Measurements from ENCODE around the gene HSD17B12.
A peak's percentile ranks its signal among the peaks of the same experiment; 100 is the strongest.

The HSD17B12 gene

GRCh38 chr11:43735961-43736360, 55.4 kb downstream of the HSD17B12 start:
- TF ChIP-seq, protein P1, sequence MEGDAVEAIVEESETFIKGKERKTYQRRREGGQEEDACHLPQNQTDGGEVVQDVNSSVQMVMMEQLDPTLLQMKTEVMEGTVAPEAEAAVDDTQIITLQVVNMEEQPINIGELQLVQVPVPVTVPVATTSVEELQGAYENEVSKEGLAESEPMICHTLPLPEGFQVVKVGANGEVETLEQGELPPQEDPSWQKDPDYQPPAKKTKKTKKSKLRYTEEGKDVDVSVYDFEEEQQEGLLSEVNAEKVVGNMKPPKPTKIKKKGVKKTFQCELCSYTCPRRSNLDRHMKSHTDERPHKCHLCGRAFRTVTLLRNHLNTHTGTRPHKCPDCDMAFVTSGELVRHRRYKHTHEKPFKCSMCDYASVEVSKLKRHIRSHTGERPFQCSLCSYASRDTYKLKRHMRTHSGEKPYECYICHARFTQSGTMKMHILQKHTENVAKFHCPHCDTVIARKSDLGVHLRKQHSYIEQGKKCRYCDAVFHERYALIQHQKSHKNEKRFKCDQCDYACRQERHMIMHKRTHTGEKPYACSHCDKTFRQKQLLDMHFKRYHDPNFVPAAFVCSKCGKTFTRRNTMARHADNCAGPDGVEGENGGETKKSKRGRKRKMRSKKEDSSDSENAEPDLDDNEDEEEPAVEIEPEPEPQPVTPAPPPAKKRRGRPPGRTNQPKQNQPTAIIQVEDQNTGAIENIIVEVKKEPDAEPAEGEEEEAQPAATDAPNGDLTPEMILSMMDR (IDR thresholded peaks at IDR 0.05; ENCODE audit: low read depth, low read length), result peak; percentile 22
- peak; percentile 36 to 47 for DNase-seq (ENCODE audit: low read depth in 2 of 2)
- no peak overlapping the region for H3K4me3 ChIP-seq (replicated peaks in 1 of 2; ENCODE audit: low read depth in 2 of 2, low read length in 2 of 2)

GRCh38 chr11:43736502-43737200, 56.1 kb downstream of the HSD17B12 start:
- H3K4me3 ChIP-seq (replicated peaks in 1 of 2; ENCODE audit: low read depth in 2 of 2, low read length in 2 of 2), result no peak overlapping the region

GRCh38 chr11:43737201-43737590, 56.7 kb downstream of the HSD17B12 start:
- no peak for DNase-seq (ENCODE audit: low read depth in 2 of 2)
- TF ChIP-seq, protein P1 (IDR thresholded peaks at IDR 0.05; ENCODE audit: low read depth, low read length), result no peak
- no peak overlapping the region for H3K4me3 ChIP-seq (replicated peaks in 1 of 2; ENCODE audit: low read depth in 2 of 2, low read length in 2 of 2)

More at GRCh38 chr11:43736502-43737200, 56.1 kb downstream of the HSD17B12 start:
- DNase-seq (ENCODE audit: low read depth in 2 of 2), result peak; percentile 64 to 80
- TF ChIP-seq, protein P1 (IDR thresholded peaks at IDR 0.05; ENCODE audit: low read depth, low read length), result no peak

DNA sequence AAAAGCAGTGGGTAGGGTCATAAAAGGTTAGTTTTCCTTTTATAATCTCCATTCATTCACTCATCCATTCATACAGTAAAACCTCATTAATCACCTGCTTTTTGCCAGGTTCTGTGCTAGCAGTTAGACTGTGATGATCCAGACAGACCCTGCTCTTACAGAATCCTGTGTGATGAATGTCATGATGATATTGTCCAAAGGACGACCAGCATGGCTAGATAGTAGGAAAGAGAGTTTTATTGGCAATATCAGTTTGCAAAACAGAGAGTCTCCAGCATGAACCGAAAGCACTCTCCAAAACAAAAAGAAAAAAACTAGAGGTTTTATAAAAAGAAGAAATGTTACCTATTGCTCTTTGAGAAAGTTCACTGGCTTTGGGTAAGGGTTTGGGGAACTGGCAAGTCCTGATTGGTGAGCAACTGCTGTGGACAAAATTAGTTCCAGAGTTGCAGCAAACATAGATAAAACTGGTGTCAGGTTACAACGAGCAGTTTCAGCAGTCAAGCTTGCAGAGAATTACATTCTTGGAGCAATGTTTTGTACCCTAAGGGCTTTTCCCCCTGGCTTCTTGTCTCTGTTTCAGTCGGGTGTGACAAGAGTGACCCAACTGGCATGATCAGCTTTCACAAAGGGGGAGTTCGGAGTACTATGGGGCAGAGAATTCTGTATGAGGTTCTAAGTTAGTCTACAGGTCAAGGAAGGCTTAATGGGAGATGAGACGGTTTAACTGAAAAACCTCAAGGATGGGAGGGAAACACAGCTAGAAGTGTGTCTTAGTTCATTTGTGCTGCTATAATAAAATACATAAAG, 58.3 kb downstream of the HSD17B12 start:
- peak; percentile 76 to 89 for DNase-seq (ENCODE audit: low read depth in 2 of 2)
- TF ChIP-seq, protein P1 (IDR thresholded peaks at IDR 0.05; ENCODE audit: low read depth, low read length), result no peak
- H3K4me3 ChIP-seq (replicated peaks in 1 of 2; ENCODE audit: low read depth in 2 of 2, low read length in 2 of 2), result no peak overlapping the region

DNA sequence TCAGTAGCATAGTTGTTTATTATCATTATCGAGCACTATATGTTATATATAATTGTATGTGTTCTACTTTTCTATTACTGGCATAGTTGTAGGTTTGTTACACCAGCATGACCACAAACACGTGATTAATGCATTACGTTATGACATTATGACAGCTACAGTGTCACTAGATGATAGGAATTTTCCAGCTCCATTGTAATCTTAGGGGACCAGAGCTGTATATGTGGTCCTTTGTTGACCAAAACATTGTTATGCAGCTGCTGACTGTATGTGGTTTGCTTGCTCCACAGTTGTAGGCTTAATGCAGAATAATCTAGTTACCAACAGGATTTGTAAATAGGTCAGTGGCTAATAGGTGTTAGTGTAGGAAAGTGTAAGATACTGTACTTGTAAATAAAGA, 66.1 kb downstream of the HSD17B12 start:
- no peak overlapping the region for H3K4me3 ChIP-seq (replicated peaks in 1 of 2; ENCODE audit: low read depth in 2 of 2, low read length in 2 of 2)
- TF ChIP-seq, protein P1 (IDR thresholded peaks at IDR 0.05; ENCODE audit: low read depth, low read length), result no peak
- peak in 1 of 2 donors; percentile 6 for DNase-seq (ENCODE audit: low read depth in 2 of 2)

DNA sequence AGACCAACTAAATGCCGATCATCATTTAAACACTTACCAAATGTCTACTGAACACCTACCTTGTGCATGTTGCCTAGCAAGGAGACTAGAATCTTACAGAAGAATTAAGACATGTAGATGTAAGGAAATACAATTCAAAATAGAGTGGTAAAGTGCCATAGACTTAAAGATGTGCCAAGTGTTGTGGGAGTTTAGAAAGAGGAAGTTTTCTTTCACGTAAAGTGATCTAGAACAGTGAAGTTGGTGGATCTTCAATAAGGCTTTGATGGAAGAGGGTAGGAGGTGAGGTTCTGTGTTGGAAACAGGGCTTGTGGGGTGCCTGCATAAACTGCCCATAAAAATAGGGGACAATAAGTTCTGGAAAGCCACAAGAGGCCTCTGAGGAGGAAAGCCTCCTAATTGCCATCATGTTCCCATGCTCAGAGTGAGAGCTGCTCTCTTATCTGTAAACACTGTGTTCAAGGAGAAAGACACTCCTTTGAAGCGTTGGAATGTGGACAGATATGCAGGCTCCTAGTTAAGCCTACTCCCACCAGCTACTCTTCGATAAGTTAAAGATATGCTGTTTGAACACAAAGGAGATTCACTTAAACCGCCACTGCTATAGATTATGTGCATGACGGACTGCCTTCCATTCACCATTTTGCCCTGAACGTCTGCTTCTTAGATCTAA, 66.7 kb downstream of the HSD17B12 start:
- TF ChIP-seq, protein P1 (IDR thresholded peaks at IDR 0.05; ENCODE audit: low read depth, low read length), result no peak
- H3K4me3 ChIP-seq (replicated peaks in 1 of 2; ENCODE audit: low read depth in 2 of 2, low read length in 2 of 2), result no peak overlapping the region
- DNase-seq (ENCODE audit: low read depth in 2 of 2), result no peak
